Measurements from ENCODE around the gene ECHDC3.

ECHDC3 gene

DNA sequence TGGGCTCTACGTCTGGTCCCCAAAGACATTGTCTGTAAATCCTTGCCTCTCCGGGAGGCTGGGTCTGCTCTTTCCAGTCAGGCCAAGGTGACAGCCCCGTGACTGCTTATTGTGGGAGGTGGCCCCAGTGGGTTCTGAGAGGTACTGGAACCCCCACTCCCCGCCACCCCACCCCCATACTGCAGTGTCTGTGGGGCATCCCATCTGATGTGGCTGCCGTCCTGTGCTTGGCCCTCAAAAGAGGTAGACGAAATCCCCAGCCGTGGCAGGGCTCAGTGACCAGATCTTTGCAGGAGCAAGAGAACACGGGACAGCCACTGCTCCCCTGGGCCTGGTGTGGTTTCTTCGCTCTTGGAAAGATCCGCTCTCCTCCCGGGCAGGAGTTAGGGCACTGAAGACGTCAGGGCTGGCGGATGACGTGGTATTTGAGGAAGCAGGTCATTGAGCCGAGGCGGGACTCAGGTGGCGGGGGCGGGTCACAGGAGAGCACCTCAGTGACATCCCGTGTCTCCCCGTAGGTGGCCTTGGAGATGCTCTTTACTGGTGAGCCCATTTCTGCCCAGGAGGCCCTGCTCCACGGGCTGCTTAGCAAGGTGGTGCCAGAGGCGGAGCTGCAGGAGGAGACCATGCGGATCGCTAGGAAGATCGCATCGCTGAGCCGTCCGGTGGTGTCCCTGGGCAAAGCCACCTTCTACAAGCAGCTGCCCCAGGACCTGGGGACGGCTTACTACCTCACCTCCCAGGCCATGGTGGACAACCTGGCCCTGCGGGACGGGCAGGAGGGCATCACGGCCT lies 20.7 kb downstream of the ECHDC3 start:
- H3K27ac ChIP-seq (ENCODE audit: low read depth, low read length), result no peak overlapping the region
- no peaks in the 10 kb centered on the region for H3F3A ChIP-seq (ENCODE audit: control insufficient read depth, insufficient read depth)
- H3K9me3 ChIP-seq (ENCODE audit: control insufficient read depth, insufficient read depth, low read length), result no peaks in the 10 kb centered on the region
- TF ChIP-seq EZH2phosphoT487 (IDR thresholded peaks at IDR 0.05; ENCODE audit: borderline replicate concordance, low read length), result no peak
- TF ChIP-seq, protein P1, sequence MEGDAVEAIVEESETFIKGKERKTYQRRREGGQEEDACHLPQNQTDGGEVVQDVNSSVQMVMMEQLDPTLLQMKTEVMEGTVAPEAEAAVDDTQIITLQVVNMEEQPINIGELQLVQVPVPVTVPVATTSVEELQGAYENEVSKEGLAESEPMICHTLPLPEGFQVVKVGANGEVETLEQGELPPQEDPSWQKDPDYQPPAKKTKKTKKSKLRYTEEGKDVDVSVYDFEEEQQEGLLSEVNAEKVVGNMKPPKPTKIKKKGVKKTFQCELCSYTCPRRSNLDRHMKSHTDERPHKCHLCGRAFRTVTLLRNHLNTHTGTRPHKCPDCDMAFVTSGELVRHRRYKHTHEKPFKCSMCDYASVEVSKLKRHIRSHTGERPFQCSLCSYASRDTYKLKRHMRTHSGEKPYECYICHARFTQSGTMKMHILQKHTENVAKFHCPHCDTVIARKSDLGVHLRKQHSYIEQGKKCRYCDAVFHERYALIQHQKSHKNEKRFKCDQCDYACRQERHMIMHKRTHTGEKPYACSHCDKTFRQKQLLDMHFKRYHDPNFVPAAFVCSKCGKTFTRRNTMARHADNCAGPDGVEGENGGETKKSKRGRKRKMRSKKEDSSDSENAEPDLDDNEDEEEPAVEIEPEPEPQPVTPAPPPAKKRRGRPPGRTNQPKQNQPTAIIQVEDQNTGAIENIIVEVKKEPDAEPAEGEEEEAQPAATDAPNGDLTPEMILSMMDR (IDR thresholded peaks at IDR 0.05; ENCODE audit: low read depth, low read length, poor library complexity, severe bottlenecking), result no peak
- peaks cover 3% of the 10 kb centered on the region; the same call in 1 of the 2 replicates for H3K4me1 ChIP-seq (ENCODE audit: control insufficient read depth, low read length)
- no peak overlapping the region for H3K4me2 ChIP-seq (ENCODE audit: low read length)
- H3K9me2 ChIP-seq (replicated peaks; ENCODE audit: control insufficient read depth, low read length), result no peaks in the 10 kb centered on the region
- H3K79me2 ChIP-seq (ENCODE audit: control insufficient read depth, low read length), result no peaks in the 10 kb centered on the region
- H3K36me3 ChIP-seq (ENCODE audit: control insufficient read depth, low read length), result no peaks in the 10 kb centered on the region
- no peak overlapping the region for H3K4me3 ChIP-seq (ENCODE audit: low read length)
- no peaks in the 10 kb centered on the region for H4K20me1 ChIP-seq (ENCODE audit: control insufficient read depth, insufficient read depth, low read depth, low read length)
- peaks cover 3% of the 10 kb centered on the region; the same call in 1 of the 2 replicates for H3K27me3 ChIP-seq (ENCODE audit: control insufficient read depth, low read length)

DNA sequence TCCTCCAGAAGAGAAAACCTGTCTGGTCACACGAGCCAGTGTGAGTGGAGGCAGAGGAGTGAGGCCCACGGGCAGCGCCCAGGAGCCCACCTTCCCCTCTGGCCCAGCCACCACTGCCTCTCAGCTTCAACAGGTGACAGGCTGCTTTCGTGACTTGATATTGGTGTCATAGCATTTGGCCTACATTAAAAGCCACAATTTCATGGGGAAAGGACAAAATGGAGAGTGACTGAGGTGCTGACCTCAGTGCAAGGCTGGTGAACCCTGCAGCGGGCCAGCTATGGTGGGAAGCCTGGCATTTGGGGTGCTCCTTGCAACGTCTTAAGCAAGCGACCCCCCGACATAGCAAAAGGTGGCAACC lies 21.3 kb downstream of the ECHDC3 start:
- Histone ChIP-seq H3K4me3 (ENCODE audit: low read length) (no peak overlapping the region), H3K4me2 (ENCODE audit: low read length) (no peak overlapping the region), H3K4me1 (ENCODE audit: control insufficient read depth, low read length) (no peaks in the 10 kb centered on the region), H3K9me2 (replicated peaks; ENCODE audit: control insufficient read depth, low read length) (no peaks in the 10 kb centered on the region), H4K20me1 (ENCODE audit: control insufficient read depth, insufficient read depth, low read depth, low read length) (no peaks in the 10 kb centered on the region), H3K27me3 (ENCODE audit: control insufficient read depth, low read length) (peaks cover 5% of the 10 kb centered on the region; the same call in 1 of the 2 replicates), H3K79me2 (ENCODE audit: control insufficient read depth, low read length) (no peaks in the 10 kb centered on the region), H3K27ac (ENCODE audit: low read depth, low read length) (no peak overlapping the region), H3K36me3 (ENCODE audit: control insufficient read depth, low read length) (no peaks in the 10 kb centered on the region), H3K9me3 (ENCODE audit: control insufficient read depth, insufficient read depth, low read length) (no peaks in the 10 kb centered on the region), H3F3A (ENCODE audit: control insufficient read depth, insufficient read depth) (no peaks in the 10 kb centered on the region)
- no peak for TF ChIP-seq EZH2phosphoT487 (IDR thresholded peaks at IDR 0.05; ENCODE audit: borderline replicate concordance, low read length)
- TF ChIP-seq, protein P1 (IDR thresholded peaks at IDR 0.05; ENCODE audit: low read depth, low read length, poor library complexity, severe bottlenecking), result no peak

DNA sequence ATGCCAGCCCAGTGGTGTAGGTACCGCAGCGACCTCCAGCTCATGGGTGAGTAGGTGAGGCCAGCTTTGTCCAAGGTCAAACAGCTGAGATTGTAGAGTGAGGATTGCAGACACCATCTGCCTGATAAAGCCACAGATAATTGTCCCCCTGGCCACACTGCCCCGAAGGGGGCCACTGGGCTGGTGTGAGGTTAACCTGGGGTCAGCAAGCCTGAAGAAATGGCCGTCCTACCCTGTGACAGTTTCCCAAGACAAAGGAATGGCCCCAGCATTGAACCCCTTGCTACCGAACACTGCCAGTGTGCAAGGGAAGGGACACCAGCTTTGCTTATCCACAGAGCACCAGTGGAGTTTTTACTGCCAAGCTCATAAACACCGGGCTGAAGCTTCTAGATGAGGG lies 23.0 kb downstream of the ECHDC3 start:
- H3K4me2 ChIP-seq (ENCODE audit: low read length), result no peak overlapping the region
- no peaks in the 10 kb centered on the region for H3K9me2 ChIP-seq (replicated peaks; ENCODE audit: control insufficient read depth, low read length)
- H3K9me3 ChIP-seq (ENCODE audit: control insufficient read depth, insufficient read depth, low read length), result no peaks in the 10 kb centered on the region
- no peak overlapping the region for H3K27ac ChIP-seq (ENCODE audit: low read depth, low read length)
- H3K79me2 ChIP-seq (ENCODE audit: control insufficient read depth, low read length), result no peaks in the 10 kb centered on the region
- peaks cover 5% of the 10 kb centered on the region; the same call in 1 of the 2 replicates for H3K27me3 ChIP-seq (ENCODE audit: control insufficient read depth, low read length)
- no peaks in the 10 kb centered on the region for H3K4me1 ChIP-seq (ENCODE audit: control insufficient read depth, low read length)
- no peaks in the 10 kb centered on the region for H3K36me3 ChIP-seq (ENCODE audit: control insufficient read depth, low read length)
- TF ChIP-seq, protein P1 (IDR thresholded peaks at IDR 0.05; ENCODE audit: low read depth, low read length, poor library complexity, severe bottlenecking), result no peak
- TF ChIP-seq EZH2phosphoT487 (IDR thresholded peaks at IDR 0.05; ENCODE audit: borderline replicate concordance, low read length), result no peak
- H3F3A ChIP-seq (ENCODE audit: control insufficient read depth, insufficient read depth), result no peaks in the 10 kb centered on the region
- H4K20me1 ChIP-seq (ENCODE audit: control insufficient read depth, insufficient read depth, low read depth, low read length), result no peaks in the 10 kb centered on the region
- no peak overlapping the region for H3K4me3 ChIP-seq (ENCODE audit: low read length)
